H9 (cell line): ENCODE measurements around the gene RGS14. TPM values are rescaled to one million over a fixed set of nuclear protein-coding genes. Genes with fewer than 3 reads are reported as not detected.

Experiments used
- DNase-seq: peaks from one replicate; pipeline ENCODE4 v3.0.0-alpha.2; 2017
- H2AFZ ChIP-seq: one replicate; pipeline ENCODE4 v1.6.1; 2013; ENCODE audit warnings: mild to moderate bottlenecking, low read length, control low read depth, moderate library complexity
- H2AK5ac ChIP-seq: 2 replicates; pipeline ENCODE4 v1.6.1; 2013; ENCODE audit warnings: low read length, control low read depth, mixed read lengths; ENCODE audit not compliant: insufficient read length
- H2BK120ac ChIP-seq: one replicate; pipeline ENCODE4 v1.6.1; 2013; ENCODE audit warnings: low read depth, mild to moderate bottlenecking, low read length, control low read depth, inconsistent platforms; ENCODE audit not compliant: poor library complexity, severe bottlenecking
- H2BK12ac ChIP-seq: 2 replicates; pipeline ENCODE4 v1.6.1; 2013; ENCODE audit warnings: low read length, control low read depth, mixed read lengths, low read depth; ENCODE audit not compliant: insufficient read length
- H2BK15ac ChIP-seq: 2 replicates; pipeline ENCODE4 v1.6.1; 2013; ENCODE audit warnings: low read depth, low read length, control low read depth
- H2BK20ac ChIP-seq: one replicate; pipeline ENCODE4 v1.6.1; 2013; ENCODE audit warnings: low read depth, mild to moderate bottlenecking, low read length, control low read depth, inconsistent platforms; ENCODE audit not compliant: poor library complexity, severe bottlenecking
- H2BK5ac ChIP-seq: 2 replicates; pipeline ENCODE4 v1.6.1; 2013; ENCODE audit warnings: low read length, control low read depth, mixed read lengths; ENCODE audit not compliant: insufficient read length
- H3K14ac ChIP-seq: 2 replicates; pipeline ENCODE4 v1.6.1; 2013; ENCODE audit warnings: low read length, control low read depth; ENCODE audit not compliant: insufficient read depth
- H3K18ac ChIP-seq: 2 replicates; pipeline ENCODE4 v1.6.1; 2013; ENCODE audit warnings: low read depth, mild to moderate bottlenecking, mixed read lengths, low read length, control low read depth; ENCODE audit not compliant: insufficient read length
- H3K23ac ChIP-seq: 2 replicates; pipeline ENCODE4 v1.6.1; 2013; ENCODE audit warnings: low read length, control low read depth, mixed read lengths, low read depth; ENCODE audit not compliant: insufficient read length
- H3K23me2 ChIP-seq: 2 replicates; pipeline ENCODE4 v1.6.1; 2013; ENCODE audit warnings: low read depth, mild to moderate bottlenecking, mixed read lengths, low read length, control low read depth; ENCODE audit not compliant: insufficient read length, poor library complexity, severe bottlenecking
- H3K27ac ChIP-seq: 2 replicates; pipeline ENCODE4 v1.5.1; 2013; ENCODE audit warnings: low read length, control low read depth, mixed read lengths, low read depth; ENCODE audit not compliant: insufficient read length
- H3K27me3 ChIP-seq: 2 replicates; pipeline ENCODE4 v1.6.1; 2013; ENCODE audit warnings: low read length, control low read depth, inconsistent platforms; ENCODE audit not compliant: insufficient read depth
- H3K4ac ChIP-seq: 2 replicates; pipeline ENCODE4 v1.6.1; 2013; ENCODE audit warnings: low read depth, mild to moderate bottlenecking, control low read depth, inconsistent platforms, low read length, moderate library complexity
- H3K4me1 ChIP-seq: 2 replicates; pipeline ENCODE4 v1.6.1; 2013; ENCODE audit warnings: low read length, control low read depth, inconsistent platforms; ENCODE audit not compliant: insufficient read depth
- H3K4me2 ChIP-seq: 2 replicates; pipeline ENCODE4 v1.6.1; 2013; ENCODE audit warnings: low read length, control low read depth, mixed read lengths; ENCODE audit not compliant: insufficient read length, insufficient read depth
- H3K56ac ChIP-seq: 2 replicates; pipeline ENCODE4 v1.6.1; 2013; ENCODE audit warnings: low read depth, mild to moderate bottlenecking, mixed read lengths, low read length, control low read depth; ENCODE audit not compliant: insufficient read length
- H3K79me1 ChIP-seq: 2 replicates; pipeline ENCODE4 v1.6.1; 2013; ENCODE audit warnings: low read depth, mild to moderate bottlenecking, moderate library complexity, low read length, control low read depth, inconsistent platforms; ENCODE audit not compliant: insufficient read depth, poor library complexity, severe bottlenecking
- H3K79me2 ChIP-seq: 2 replicates; pipeline ENCODE4 v1.6.1; 2013; ENCODE audit warnings: low read length, control low read depth, inconsistent platforms; ENCODE audit not compliant: insufficient read depth
- H3K9ac ChIP-seq: 2 replicates; pipeline ENCODE4 v1.6.1; 2013; ENCODE audit warnings: low read length, control low read depth, mixed read lengths; ENCODE audit not compliant: insufficient read length; ENCODE audit errors: extremely low read depth
- H3K9me3 ChIP-seq: one replicate; pipeline ENCODE4 v1.6.1; 2013; ENCODE audit warnings: low read depth, low read length, inconsistent platforms; ENCODE audit not compliant: control insufficient read depth
- H3T11ph ChIP-seq: one replicate; pipeline ENCODE4 v1.6.1; 2013; ENCODE audit warnings: mild to moderate bottlenecking, low read length, control low read depth, inconsistent platforms
- H4K20me1 ChIP-seq: one replicate; pipeline ENCODE4 v1.6.1; 2013; ENCODE audit not compliant: control insufficient read depth, insufficient read length, insufficient read depth
- H4K5ac ChIP-seq: 2 replicates; pipeline ENCODE4 v1.6.1; 2013; ENCODE audit warnings: low read depth, mild to moderate bottlenecking, mixed read lengths, low read length, control low read depth; ENCODE audit not compliant: insufficient read length
- H4K8ac ChIP-seq: replicated peaks from 2 replicates; pipeline ENCODE4 v1.6.1; 2013; ENCODE audit warnings: low read length, control low read depth, mixed read lengths, low read depth; ENCODE audit not compliant: insufficient read length
- H4K91ac ChIP-seq: 2 replicates; pipeline ENCODE4 v1.6.1; 2013; ENCODE audit warnings: low read depth, mild to moderate bottlenecking, moderate library complexity, mixed read lengths, low read length, control low read depth; ENCODE audit not compliant: insufficient read length
- H3K27ac Mint-ChIP-seq, 3 experiments: 2 replicates in 2 of 3; 3 replicates in 1 of 3; pipeline ENCODE4 v1.8.0; 2020 to 2021; ENCODE audit warnings: mixed read lengths in 3 of 3, mild to moderate bottlenecking in 1 of 3, moderate library complexity in 1 of 3
- H3K27me3 Mint-ChIP-seq: 2 replicates; pipeline ENCODE4 v1.8.0; 2021; ENCODE audit warnings: low read depth, mild to moderate bottlenecking, moderate library complexity, mixed read lengths
- H3K36me3 Mint-ChIP-seq, 3 experiments: 2 replicates in 2 of 3; 3 replicates in 1 of 3; pipeline ENCODE4 v1.8.0; 2020 to 2021; ENCODE audit warnings: low read depth in 3 of 3, mixed read lengths in 3 of 3; ENCODE audit not compliant: insufficient read depth in 1 of 3
- H3K4me1 Mint-ChIP-seq, 2 experiments: 2 replicates each; pipeline ENCODE4 v1.8.0; 2020; ENCODE audit warnings: mixed read lengths in 2 of 2
- H3K4me3 Mint-ChIP-seq, 2 experiments: 2 replicates in 1 of 2; 3 replicates in 1 of 2; pipeline ENCODE4 v1.8.0; 2020 to 2021; ENCODE audit warnings: mild to moderate bottlenecking in 2 of 2, mixed read lengths in 2 of 2, moderate library complexity in 1 of 2
- H3K9me3 Mint-ChIP-seq, 2 experiments: 2 replicates in 1 of 2; 3 replicates in 1 of 2; pipeline ENCODE4 v1.8.0; 2020; ENCODE audit warnings: mild to moderate bottlenecking in 2 of 2, mixed read lengths in 2 of 2, moderate library complexity in 1 of 2
- CTCF ChIP-seq: fragments of 200-600 bp; sonication (generic); conservative IDR thresholded peaks from 3 replicates; pipeline ENCODE4 v1.8.0; 2021; ENCODE audit warnings: antibody characterized with exemption, mild to moderate bottlenecking
- WGBS: extraction: QIAGEN DNeasy Blood & Tissue Kit; methylation state at CpG from one replicate; pipeline ENCODE4 v1.1.7; 2013; ENCODE audit warnings: missing lambda C conversion rate, low lambda C conversion rate, mixed read lengths; ENCODE audit not compliant: insufficient read length; ENCODE audit errors: extremely low coverage; 5-methylcytosine and 5-hydroxymethylcytosine counted together
- total RNA-seq: library from RNA; stranded (reverse); gene quantifications from 2 replicates; pipeline ENCODE4 v1.2.1, GENCODE V29; 2021

RGS14 gene
- total RNA-seq, 1 experiment from 2014 or later = 12.3 TPM

DNA sequence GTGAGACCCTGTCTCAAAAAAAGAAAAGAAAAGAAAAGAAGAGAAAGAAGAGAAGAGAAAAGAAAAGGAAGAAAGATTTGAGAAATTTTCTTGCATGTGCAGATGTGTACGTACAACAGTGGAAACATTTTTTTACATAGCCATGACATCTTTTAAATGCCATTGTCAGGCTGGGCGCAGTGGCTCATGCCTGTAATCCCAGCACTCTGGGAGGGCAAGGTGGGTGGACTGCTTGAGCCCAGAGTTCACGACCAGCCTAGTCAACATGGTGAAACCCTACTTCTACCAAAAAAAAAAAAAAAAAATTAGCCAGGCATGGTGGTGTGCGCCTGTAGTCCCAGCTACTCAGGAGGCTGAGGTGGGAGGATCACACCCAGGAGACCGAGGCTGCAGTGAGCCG, 12.8 kb upstream of the RGS14 start:
- no peak overlapping the region for H2BK12ac ChIP-seq
- TF ChIP-seq CTCF = no peak
- no peak overlapping the region for H3K14ac ChIP-seq
- no peak overlapping the region for H3K23ac ChIP-seq
- H3K9me3 ChIP-seq = no peaks in the 10 kb centered on the region
- no peaks in the 10 kb centered on the region for H4K20me1 ChIP-seq
- H2AFZ ChIP-seq = no peak overlapping the region
- H3K56ac ChIP-seq = no peak overlapping the region
- Mint-ChIP-seq H3K4me3 (no peak overlapping the region), H3K27ac (no peak overlapping the region), H3K36me3 (peaks cover 8 to 43% (median 39%) of the 10 kb centered on the region in 3 experiments; a peak in 6 of 7 replicates), H3K9me3 (no peaks in the 10 kb centered on the region), H3K4me1 (peaks cover 8 to 9% of the 10 kb centered on the region in 2 experiments), H3K27me3 (no peaks in the 10 kb centered on the region)
- H3K9ac ChIP-seq = no peak overlapping the region
- H3K27ac ChIP-seq = no peak overlapping the region
- no CpG with 5 or more reads among the region's 6 CpGs for WGBS
- H3K4me2 ChIP-seq = no peak overlapping the region
- no peak overlapping the region for H2AK5ac ChIP-seq
- no peaks in the 10 kb centered on the region for H3K23me2 ChIP-seq
- H2BK20ac ChIP-seq = no peak overlapping the region
- no peak overlapping the region for H3T11ph ChIP-seq
- no peak overlapping the region for H3K4ac ChIP-seq
- H3K4me1 ChIP-seq = no peaks in the 10 kb centered on the region
- no peak overlapping the region for H2BK15ac ChIP-seq
- no peak overlapping the region for H4K5ac ChIP-seq
- no peak for DNase-seq
- no peaks in the 10 kb centered on the region for H3K27me3 ChIP-seq
- H2BK120ac ChIP-seq = no peak overlapping the region
- H3K79me2 ChIP-seq = peaks cover 7% of the 10 kb centered on the region; the same call in 1 of the 2 replicates
- no peak overlapping the region for H4K8ac ChIP-seq
- H4K91ac ChIP-seq = no peak overlapping the region
- no peaks in the 10 kb centered on the region for H3K79me1 ChIP-seq
- H2BK5ac ChIP-seq = no peak overlapping the region
- H3K18ac ChIP-seq = no peak overlapping the region
